ENCODE results near the gene FBLN5.
A peak's percentile ranks its signal among the peaks of the same experiment; 100 is the strongest.

The FBLN5 gene

GRCh38 chr14:91947475-91948184, at the start of gene FBLN5:
FBLN5 (minus strand) TSS chr14:91947694; CDS start chr14:91947229, 465 bp downstream.
- DNase-seq (ENCODE audit: low spot score) = peak; percentile 61

GRCh38 chr14:91996948-91997371, 49.5 kb upstream of the FBLN5 start:
- DNase-seq (ENCODE audit: low spot score) = no peak

GRCh38 chr14:91987192-91987591, 39.7 kb upstream of the FBLN5 start:
- no peak for DNase-seq (ENCODE audit: low spot score)

GRCh38 chr14:91985521-91986255, 38.2 kb upstream of the FBLN5 start:
- DNase-seq (ENCODE audit: low spot score) = no peak

GRCh38 chr14:91985008-91985407, 37.5 kb upstream of the FBLN5 start:
- DNase-seq (ENCODE audit: low spot score) = no peak

GRCh38 chr14:91983588-91983987, 36.1 kb upstream of the FBLN5 start:
- no peak for DNase-seq (ENCODE audit: low spot score)

GRCh38 chr14:91980157-91980556, 32.7 kb upstream of the FBLN5 start:
- no peak for DNase-seq (ENCODE audit: low spot score)

GRCh38 chr14:91977884-91978283, 30.4 kb upstream of the FBLN5 start:
- no peak for DNase-seq (ENCODE audit: low spot score)

- no peak for DNase-seq (ENCODE audit: low spot score)
These were observed 28.3 kb upstream of the FBLN5 start for GRCh38 chr14:91975763-91976162.

- no peak for DNase-seq (ENCODE audit: low spot score)
These were observed 23.8 kb upstream of the FBLN5 start for GRCh38 chr14:91971188-91971778.

GRCh38 chr14:91968280-91968679, 20.8 kb upstream of the FBLN5 start:
- no peak for DNase-seq (ENCODE audit: low spot score)

GRCh38 chr14:91964724-91965123, 17.2 kb upstream of the FBLN5 start:
- no peak for DNase-seq (ENCODE audit: low spot score)

GRCh38 chr14:91964011-91964410, 16.5 kb upstream of the FBLN5 start:
- no peak for DNase-seq (ENCODE audit: low spot score)

- DNase-seq (ENCODE audit: low spot score) = no peak
These were observed 16.0 kb upstream of the FBLN5 start for GRCh38 chr14:91963465-91963864.

GRCh38 chr14:91961297-91962220, 14.1 kb upstream of the FBLN5 start:
- no peak for DNase-seq (ENCODE audit: low spot score)

- no peak for DNase-seq (ENCODE audit: low spot score)
These were observed 10.4 kb upstream of the FBLN5 start for GRCh38 chr14:91957876-91958313.

- no peak for DNase-seq (ENCODE audit: low spot score)
These were observed 9.1 kb upstream of the FBLN5 start for GRCh38 chr14:91956616-91957015.

GRCh38 chr14:91955168-91955567, 7.7 kb upstream of the FBLN5 start:
- no peak for DNase-seq (ENCODE audit: low spot score)

GRCh38 chr14:91953170-91953985, 5.9 kb upstream of the FBLN5 start:
- DNase-seq (ENCODE audit: low spot score) = no peak

GRCh38 chr14:91946622-91947474, 646 bp downstream of the FBLN5 start:
- DNase-seq (ENCODE audit: low spot score) = no peak
